Colonic mucosa (tissue), 4 donors: ENCODE measurements around the gene CST8. TPM values are rescaled to one million over a fixed set of nuclear protein-coding genes. Genes with fewer than 3 reads are reported as not detected.

Experiments
- DNase-seq: peaks from one replicate; pipeline ENCODE4 v3.0.0-alpha.2; 2020
- H3K27ac ChIP-seq: fragments of 200-600 bp; one replicate; pipeline ENCODE4 v1.8.0; 2021
- H3K27me3 ChIP-seq: fragments of 200-600 bp; one replicate; pipeline ENCODE4 v1.8.0; 2021
- H3K36me3 ChIP-seq: fragments of 200-600 bp; one replicate; pipeline ENCODE4 v1.8.0; 2021
- H3K4me1 ChIP-seq: fragments of 200-600 bp; one replicate; pipeline ENCODE4 v1.8.0; 2021; ENCODE audit warnings: mild to moderate bottlenecking
- H3K4me3 ChIP-seq: fragments of 200-600 bp; one replicate; pipeline ENCODE4 v1.8.0; 2021
- H3K9ac ChIP-seq, 2 donors: one replicate each; pipeline ENCODE4 v1.7.0; 2013; ENCODE audit warnings: control low read depth in 2 of 2, low read depth in 2 of 2, low read length in 2 of 2
- H3K9me3 ChIP-seq: fragments of 200-600 bp; one replicate; pipeline ENCODE4 v1.8.0; 2021
- intact Hi-C: fragments of 100-400 bp; cut with DNase I; formaldehyde crosslinking; loops from one replicate; pipeline ENCODE4 v1.14.1; 2022
- total RNA-seq, 2 donors: library from RNA; stranded (reverse); fragmentation: NEBNext Ultra II Directional in 1 of 2; extraction: Animal tissue kit (Norgen Biotek cat#: 25700) in 1 of 2; gene quantifications; one replicate each; pipeline ENCODE4 v1.2.1, GENCODE V29; 2021
- TF ChIP-seq, protein P1 (sequence below): fragments of 200-600 bp; IDR thresholded peaks from one replicate; pipeline ENCODE4 v1.8.0; 2022; ENCODE audit warnings: antibody characterized with exemption, mild to moderate bottlenecking
- donor health status: healthy.
- donor health status: DM: no; HTN: no; CAD: no.
- donor health status: DM: no; HTN: no; CAD: no.

Gene CST8
- total RNA-seq, 2 donors from 2014 or later = not detected

GRCh38 chr20:23452776-23453175 is 38.1 kb upstream of the CST8 start, which contains the start of gene CST11:
CST11 (minus strand) TSS chr20:23452876; CDS start chr20:23452811, 65 bp downstream.
- no peaks in the 10 kb centered on the region for H3K36me3 ChIP-seq
- TF ChIP-seq, protein P1, sequence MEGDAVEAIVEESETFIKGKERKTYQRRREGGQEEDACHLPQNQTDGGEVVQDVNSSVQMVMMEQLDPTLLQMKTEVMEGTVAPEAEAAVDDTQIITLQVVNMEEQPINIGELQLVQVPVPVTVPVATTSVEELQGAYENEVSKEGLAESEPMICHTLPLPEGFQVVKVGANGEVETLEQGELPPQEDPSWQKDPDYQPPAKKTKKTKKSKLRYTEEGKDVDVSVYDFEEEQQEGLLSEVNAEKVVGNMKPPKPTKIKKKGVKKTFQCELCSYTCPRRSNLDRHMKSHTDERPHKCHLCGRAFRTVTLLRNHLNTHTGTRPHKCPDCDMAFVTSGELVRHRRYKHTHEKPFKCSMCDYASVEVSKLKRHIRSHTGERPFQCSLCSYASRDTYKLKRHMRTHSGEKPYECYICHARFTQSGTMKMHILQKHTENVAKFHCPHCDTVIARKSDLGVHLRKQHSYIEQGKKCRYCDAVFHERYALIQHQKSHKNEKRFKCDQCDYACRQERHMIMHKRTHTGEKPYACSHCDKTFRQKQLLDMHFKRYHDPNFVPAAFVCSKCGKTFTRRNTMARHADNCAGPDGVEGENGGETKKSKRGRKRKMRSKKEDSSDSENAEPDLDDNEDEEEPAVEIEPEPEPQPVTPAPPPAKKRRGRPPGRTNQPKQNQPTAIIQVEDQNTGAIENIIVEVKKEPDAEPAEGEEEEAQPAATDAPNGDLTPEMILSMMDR = no peak
- H3K27me3 ChIP-seq = no peaks in the 10 kb centered on the region
- H3K27ac ChIP-seq = no peak within 1 kb of the TSS
- H3K9me3 ChIP-seq = no peaks in the 10 kb centered on the region
- DNase-seq = no peak
- H3K9ac ChIP-seq = no peak within 1 kb of the TSS
- H3K4me3 ChIP-seq = no peak within 1 kb of the TSS
- intact Hi-C loops = no loop called here
- no peaks in the 10 kb centered on the region for H3K4me1 ChIP-seq

GRCh38 chr20:23453549-23454543 is 37.1 kb upstream of the CST8 start:
- no peaks in the 10 kb centered on the region for H3K36me3 ChIP-seq
- H3K9ac ChIP-seq = no peak overlapping the region
- H3K27me3 ChIP-seq = no peaks in the 10 kb centered on the region
- no peak overlapping the region for H3K4me3 ChIP-seq
- TF ChIP-seq, protein P1 = no peak
- DNase-seq = no peak
- no peaks in the 10 kb centered on the region for H3K4me1 ChIP-seq
- no peaks in the 10 kb centered on the region for H3K9me3 ChIP-seq
- intact Hi-C loops = no loop called here
- no peak overlapping the region for H3K27ac ChIP-seq

DNA sequence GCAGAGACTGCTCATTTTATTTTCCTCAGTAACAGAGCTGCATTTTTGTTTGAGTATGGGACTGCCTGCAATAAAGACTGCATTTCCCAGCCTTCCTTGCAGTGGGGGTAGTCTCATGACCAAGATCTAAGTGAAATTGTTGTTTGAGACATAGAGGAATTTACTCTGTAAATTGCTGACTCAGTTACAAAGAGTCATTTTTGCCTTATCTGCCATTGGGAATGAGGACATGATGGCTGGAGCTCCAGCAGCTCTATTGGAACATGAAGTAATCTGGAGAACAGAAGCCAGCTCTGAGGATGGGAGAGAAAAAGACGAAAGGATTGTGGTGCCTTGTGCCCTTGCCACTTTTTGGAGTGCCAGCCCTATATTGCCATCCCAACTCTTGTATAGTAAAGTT is 36.1 kb upstream of the CST8 start:
- Histone ChIP-seq H3K4me3 (no peak overlapping the region), H3K36me3 (no peaks in the 10 kb centered on the region), H3K4me1 (no peaks in the 10 kb centered on the region), H3K9me3 (no peaks in the 10 kb centered on the region), H3K9ac (no peak overlapping the region), H3K27ac (no peak overlapping the region), H3K27me3 (no peaks in the 10 kb centered on the region)
- no peak for DNase-seq
- TF ChIP-seq, protein P1 = no peak
- intact Hi-C loops = no loop called here

DNA sequence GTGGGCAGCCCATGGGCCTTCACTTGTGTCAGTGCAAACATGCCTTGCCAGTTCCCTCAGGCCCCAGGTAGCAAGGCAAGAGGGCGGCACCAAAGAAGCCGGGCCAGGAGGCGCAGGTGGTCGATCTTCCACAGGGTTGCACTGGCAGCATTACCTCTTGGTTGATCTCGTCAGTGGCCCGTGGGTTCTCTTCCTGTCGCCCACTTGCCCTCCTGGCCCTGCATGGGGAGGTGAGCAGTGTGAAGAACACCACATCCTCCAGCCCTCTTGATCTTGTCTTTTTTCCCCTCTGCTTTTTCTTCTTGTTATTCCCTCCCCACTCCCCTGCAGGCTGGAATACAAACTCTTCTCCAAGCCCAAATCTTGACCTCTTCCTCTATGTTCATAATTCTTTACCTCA is 35.3 kb upstream of the CST8 start:
- Histone ChIP-seq H3K36me3 (no peaks in the 10 kb centered on the region), H3K4me1 (no peaks in the 10 kb centered on the region), H3K4me3 (no peak overlapping the region), H3K27ac (no peak overlapping the region), H3K27me3 (no peaks in the 10 kb centered on the region), H3K9ac (no peak overlapping the region), H3K9me3 (no peaks in the 10 kb centered on the region)
- no peak for DNase-seq
- TF ChIP-seq, protein P1 = no peak
- intact Hi-C loops = no loop called here

DNA sequence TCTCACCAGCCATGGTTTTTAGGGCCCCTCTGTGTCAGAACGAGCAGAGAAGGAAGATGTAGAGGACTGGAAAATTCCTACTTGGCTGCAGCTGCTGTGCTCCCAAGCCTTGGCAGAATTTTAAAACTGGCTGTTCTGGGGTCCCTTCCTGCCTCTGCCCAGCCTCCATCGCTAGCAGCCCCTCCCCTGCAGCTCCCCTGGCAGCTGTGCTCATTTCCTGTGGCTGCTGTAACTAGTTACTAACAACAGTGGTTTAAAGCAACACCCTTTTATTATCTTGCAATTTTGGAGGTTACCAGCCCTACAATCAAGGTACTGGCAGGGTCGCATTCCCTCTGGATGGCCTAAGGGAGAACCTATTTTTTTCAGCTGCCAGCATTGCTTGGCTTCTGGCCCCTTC is 34.5 kb upstream of the CST8 start:
- Histone ChIP-seq H3K9me3 (no peaks in the 10 kb centered on the region), H3K4me1 (no peaks in the 10 kb centered on the region), H3K27me3 (no peaks in the 10 kb centered on the region), H3K9ac (no peak overlapping the region), H3K27ac (no peak overlapping the region), H3K36me3 (no peaks in the 10 kb centered on the region), H3K4me3 (no peak overlapping the region)
- intact Hi-C loops = no loop called here
- TF ChIP-seq, protein P1 = no peak
- no peak for DNase-seq
